ENCODE results near the gene SSR3. TPM values are rescaled to one million over a fixed set of nuclear protein-coding genes. Genes with fewer than 3 reads are reported as not detected.

Gene SSR3
- total and polyA plus RNA-seq, 2 donors (not counting 3 experiments of a cell fraction or from before 2014, with no cell fraction given): 155 to 355 TPM

DNA sequence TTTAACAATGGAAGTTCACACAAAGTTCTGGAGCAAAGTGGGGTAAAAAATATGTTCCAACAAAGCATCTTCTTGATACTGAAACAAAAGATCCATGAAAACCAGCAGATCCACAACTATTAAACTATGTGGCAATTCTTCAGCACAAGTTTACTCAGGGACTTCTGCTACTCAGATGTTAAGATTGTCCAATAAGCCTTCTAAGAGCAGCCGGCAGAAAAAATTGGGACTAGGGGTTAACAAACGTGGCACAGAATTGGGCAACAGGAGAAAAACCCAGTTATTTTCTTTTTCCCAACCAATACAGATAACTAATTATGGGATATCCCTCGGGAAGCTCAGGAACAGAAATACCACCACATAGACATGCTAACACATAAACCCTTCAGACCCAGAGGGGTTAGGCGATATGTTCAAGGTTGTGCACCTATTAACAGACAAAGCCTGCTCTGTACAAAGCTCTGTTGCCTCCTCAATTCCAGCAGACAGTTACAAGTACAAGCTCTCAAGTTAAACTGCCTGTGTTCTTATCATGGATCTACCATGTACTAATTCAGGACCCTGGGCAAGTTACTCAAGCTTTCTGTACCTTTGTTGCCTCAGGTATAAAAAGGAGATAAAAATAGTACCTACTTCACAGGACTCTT, 6.8 kb downstream of the SSR3 start:
- peaks cover 93% of the 10 kb centered on the region for H3K79me2 ChIP-seq (ENCODE audit: control insufficient read depth, insufficient read depth, low read length)
- no peak overlapping the region for H2AFZ ChIP-seq (ENCODE audit: low read depth, low read length)
- peak overlapping the region; percentile 42 for H3K27ac ChIP-seq (ENCODE audit: insufficient read depth, low read depth, low read length)
- H3K4me3 ChIP-seq (replicated peaks in 1 of 3; ENCODE audit: insufficient read depth in 1 of 3, low read depth in 1 of 3, low read length in 3 of 3): no peak overlapping the region
- peaks cover 7 to 45% of the 10 kb centered on the region in 2 experiments for H3K36me3 ChIP-seq (ENCODE audit: control insufficient read depth in 2 of 2, extremely low read depth in 1 of 2, insufficient read depth in 2 of 2, low read length in 2 of 2)
- FAIRE-seq: no peak
- BruUV-seq (replicated peaks): no TSS peak
- peaks cover 93% of the 10 kb centered on the region for H3K4me1 ChIP-seq (ENCODE audit: control insufficient read depth, extremely low read depth, insufficient read depth, low read length)
- intact Hi-C loops (cut with micrococcal nuclease) (loop anchor here (5.0 kb wide), 1 partner anchor 696 kb away; the partner anchor contains the start of gene SLC33A1), dilution Hi-C loops (cut with MboI; ENCODE audit: extremely low pct_ligation_motif_present, low sequenced_read_pairs) (no loop called here)
- H3K9me3 ChIP-seq (replicated peaks; ENCODE audit: control insufficient read depth, insufficient read depth, low read length): no peaks in the 10 kb centered on the region
- no peak overlapping the region for H3K9ac ChIP-seq (replicated peaks; ENCODE audit: extremely low read depth, insufficient read depth, low read length)
- H3K4me2 ChIP-seq (ENCODE audit: insufficient read depth, low read length): peak overlapping the region; percentile 33
- peaks cover 12% of the 10 kb centered on the region for H4K20me1 ChIP-seq (replicated peaks; ENCODE audit: control insufficient read depth, extremely low read depth, insufficient read depth, low read length)
- ChIA-PET CTCF (interaction anchor here (2.4 to 2.6 kb wide), 3 partner anchors 13 to 589 kb away, joined by 6 to 10 read pairs (median 8); no protein-coding TSS in a partner anchor), POLR2A (interaction anchor here (0.5 to 1.3 kb wide), 2 partner anchors 126 to 836 kb away, joined by 3 to 4 read pairs; partner anchors contain the start of gene TIPARP)
- no peak for TF ChIP-seq GATA2 (IDR thresholded peaks at IDR 0.05; ENCODE audit: insufficient read depth, insufficient read length, low read depth, low read length)
- TF ChIP-seq, protein P1, sequence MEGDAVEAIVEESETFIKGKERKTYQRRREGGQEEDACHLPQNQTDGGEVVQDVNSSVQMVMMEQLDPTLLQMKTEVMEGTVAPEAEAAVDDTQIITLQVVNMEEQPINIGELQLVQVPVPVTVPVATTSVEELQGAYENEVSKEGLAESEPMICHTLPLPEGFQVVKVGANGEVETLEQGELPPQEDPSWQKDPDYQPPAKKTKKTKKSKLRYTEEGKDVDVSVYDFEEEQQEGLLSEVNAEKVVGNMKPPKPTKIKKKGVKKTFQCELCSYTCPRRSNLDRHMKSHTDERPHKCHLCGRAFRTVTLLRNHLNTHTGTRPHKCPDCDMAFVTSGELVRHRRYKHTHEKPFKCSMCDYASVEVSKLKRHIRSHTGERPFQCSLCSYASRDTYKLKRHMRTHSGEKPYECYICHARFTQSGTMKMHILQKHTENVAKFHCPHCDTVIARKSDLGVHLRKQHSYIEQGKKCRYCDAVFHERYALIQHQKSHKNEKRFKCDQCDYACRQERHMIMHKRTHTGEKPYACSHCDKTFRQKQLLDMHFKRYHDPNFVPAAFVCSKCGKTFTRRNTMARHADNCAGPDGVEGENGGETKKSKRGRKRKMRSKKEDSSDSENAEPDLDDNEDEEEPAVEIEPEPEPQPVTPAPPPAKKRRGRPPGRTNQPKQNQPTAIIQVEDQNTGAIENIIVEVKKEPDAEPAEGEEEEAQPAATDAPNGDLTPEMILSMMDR (IDR thresholded peaks at IDR 0.05; ENCODE audit: extremely low read depth in 1 of 2, insufficient read depth in 1 of 2, low read depth in 1 of 2, low read length in 2 of 2): no peak
- no peak for TF ChIP-seq POLR2AphosphoS5 (IDR thresholded peaks at IDR 0.05; ENCODE audit: insufficient read depth, low read depth, low read length)
- no peak for TF ChIP-seq JUN (IDR thresholded peaks at IDR 0.05; ENCODE audit: borderline replicate concordance, insufficient read depth, insufficient read length, low read depth)
- no peak for TF ChIP-seq MYC (IDR thresholded peaks at IDR 0.05; ENCODE audit: low read depth, low read length)
- TF ChIP-seq, protein P2, sequence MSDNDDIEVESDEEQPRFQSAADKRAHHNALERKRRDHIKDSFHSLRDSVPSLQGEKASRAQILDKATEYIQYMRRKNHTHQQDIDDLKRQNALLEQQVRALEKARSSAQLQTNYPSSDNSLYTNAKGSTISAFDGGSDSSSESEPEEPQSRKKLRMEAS (IDR thresholded peaks at IDR 0.05; ENCODE audit: insufficient read depth, insufficient read length): no peak
- TF ChIP-seq EZH2 (IDR thresholded peaks at IDR 0.05; ENCODE audit: borderline replicate concordance, low read depth, low read length, severe bottlenecking): no peak
- TF ChIP-seq POLR2A (IDR thresholded peaks at IDR 0.05; ENCODE audit: low read depth, low read length): no peak
- TF ChIP-seq FOS (IDR thresholded peaks at IDR 0.05; ENCODE audit: borderline replicate concordance, insufficient read depth, low read length): no peak
- no peaks in the 10 kb centered on the region for H3K9me1 ChIP-seq (replicated peaks; ENCODE audit: control insufficient read depth, extremely low read depth, insufficient read depth, low read length)
- no peaks in the 10 kb centered on the region for H3K27me3 ChIP-seq (ENCODE audit: control insufficient read depth in 2 of 2, insufficient read depth in 2 of 2, low read length in 2 of 2)
- no peak for DNase-seq (ENCODE audit: low read depth, low spot score)
